Activated CD4-positive, CD25-positive, alpha-beta regulatory T cell treated with anti-CD3 and anti-CD28 coated beads, Interleukin-2, amount 50 U/mL, for 24 hours (primary cell): ENCODE measurements around the gene RECQL5.
A peak's percentile ranks its signal among the peaks of the same experiment; 100 is the strongest.
"Not testable (repeated sequence)": the region's sequence is repeated elsewhere in the genome, so short reads cannot be mapped to it uniquely, and the experiment has no call there.

Experiments
- ATAC-seq, 2 donors: fragments of 150-1000 bp; cut with Tn5 transposase; one replicate each; pipeline ENCODE4 v1.10.0; 2021; ENCODE audit warnings: mild to moderate bottlenecking in 1 of 2, moderate library complexity in 1 of 2

The RECQL5 gene

GRCh38 chr17:75612906-75613626 lies 53.9 kb downstream of the RECQL5 start:
- peak in 1 of 2 donors; percentile 24 for ATAC-seq

GRCh38 chr17:75611851-75612429 lies 55.0 kb downstream of the RECQL5 start:
- no peak for ATAC-seq

GRCh38 chr17:75610103-75610984 lies 56.6 kb downstream of the RECQL5 start:
- ATAC-seq = no peak

DNA sequence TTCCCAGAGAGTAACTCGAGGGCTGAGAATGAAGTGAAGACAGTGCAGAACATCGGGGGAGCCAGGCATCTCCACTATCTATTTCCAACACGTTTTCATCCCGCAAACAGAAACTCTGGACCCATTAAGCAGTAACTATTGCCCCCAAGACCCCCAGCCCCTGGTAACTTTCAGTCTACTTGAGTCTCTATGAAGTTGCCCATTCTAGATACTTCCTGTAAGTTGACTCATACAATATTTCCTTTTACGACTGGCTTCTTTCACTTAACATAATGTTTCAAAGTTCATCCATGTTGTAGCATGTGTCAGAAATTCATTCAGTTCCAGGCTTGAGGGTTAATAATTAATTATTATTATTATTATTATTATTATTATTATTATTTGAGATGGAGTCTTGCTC lies 59.9 kb downstream of the RECQL5 start:
- ATAC-seq = no peak

DNA sequence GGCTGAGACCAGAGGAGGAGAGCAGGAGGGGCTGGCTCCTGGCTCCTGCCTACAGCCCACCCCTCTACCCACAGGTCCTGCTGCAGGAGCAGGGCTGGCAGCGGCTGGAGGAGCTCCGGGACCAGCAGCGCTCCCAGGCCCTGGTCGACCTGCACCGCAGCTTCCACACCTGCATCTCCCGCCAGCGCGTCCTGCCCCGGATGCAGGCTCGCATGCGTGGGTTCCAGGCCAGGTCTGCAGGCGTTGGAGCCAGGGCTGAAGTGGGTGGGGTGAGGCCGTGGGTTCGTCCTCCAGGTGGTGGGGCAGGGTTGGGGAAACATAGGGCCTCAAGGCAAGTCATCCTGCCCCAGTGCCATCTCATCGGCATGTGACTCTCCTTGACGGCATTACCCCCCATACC lies 61.2 kb downstream of the RECQL5 start:
- ATAC-seq = no peak

- ATAC-seq = no peak
These were observed 62.8 kb downstream of the RECQL5 start for GRCh38 chr17:75604034-75604695.

DNA sequence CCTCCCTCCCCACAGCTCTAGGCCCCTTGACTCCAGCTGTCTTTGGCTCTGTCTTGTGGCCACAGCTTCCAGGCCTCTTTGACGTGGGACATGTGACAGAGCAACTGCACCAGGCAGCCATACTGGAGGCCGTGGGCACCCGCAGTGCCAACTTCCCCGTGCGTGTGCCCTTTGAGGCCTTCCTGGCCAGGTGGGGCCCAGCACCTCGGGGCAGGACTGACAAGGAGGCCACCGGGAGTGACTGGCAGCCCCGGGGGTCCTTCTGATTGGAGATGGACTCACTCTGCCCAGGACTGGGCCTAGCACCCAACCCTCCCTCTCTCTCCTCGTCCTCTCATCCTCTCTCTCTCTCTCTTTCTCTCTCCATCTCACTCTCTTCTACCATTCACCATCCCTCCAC lies 63.8 kb downstream of the RECQL5 start:
- no peak for ATAC-seq

DNA sequence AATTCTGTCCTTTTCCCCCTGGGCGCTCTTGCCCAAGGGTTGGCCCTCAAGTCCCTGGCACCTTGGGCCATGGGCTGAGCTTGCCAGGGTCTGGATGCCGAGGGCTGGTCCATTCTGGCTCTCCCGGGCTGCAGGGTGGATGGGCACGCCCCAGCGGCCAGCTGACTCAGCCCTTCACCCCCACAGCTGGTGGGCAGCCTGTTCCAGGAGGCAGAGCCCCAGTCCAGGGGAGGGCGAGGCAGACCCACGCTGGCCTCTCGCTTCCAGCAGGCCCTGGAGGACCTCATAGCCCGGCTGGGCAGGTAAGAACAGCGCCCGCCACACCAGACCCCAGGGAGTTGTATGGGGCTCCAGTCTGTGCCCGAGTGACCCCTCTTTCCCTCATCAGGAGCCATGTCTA lies 64.3 kb downstream of the RECQL5 start:
- ATAC-seq = no peak

GRCh38 chr17:75601057-75601987 lies 65.6 kb downstream of the RECQL5 start:
- peak; percentile 63 to 66 for ATAC-seq

DNA sequence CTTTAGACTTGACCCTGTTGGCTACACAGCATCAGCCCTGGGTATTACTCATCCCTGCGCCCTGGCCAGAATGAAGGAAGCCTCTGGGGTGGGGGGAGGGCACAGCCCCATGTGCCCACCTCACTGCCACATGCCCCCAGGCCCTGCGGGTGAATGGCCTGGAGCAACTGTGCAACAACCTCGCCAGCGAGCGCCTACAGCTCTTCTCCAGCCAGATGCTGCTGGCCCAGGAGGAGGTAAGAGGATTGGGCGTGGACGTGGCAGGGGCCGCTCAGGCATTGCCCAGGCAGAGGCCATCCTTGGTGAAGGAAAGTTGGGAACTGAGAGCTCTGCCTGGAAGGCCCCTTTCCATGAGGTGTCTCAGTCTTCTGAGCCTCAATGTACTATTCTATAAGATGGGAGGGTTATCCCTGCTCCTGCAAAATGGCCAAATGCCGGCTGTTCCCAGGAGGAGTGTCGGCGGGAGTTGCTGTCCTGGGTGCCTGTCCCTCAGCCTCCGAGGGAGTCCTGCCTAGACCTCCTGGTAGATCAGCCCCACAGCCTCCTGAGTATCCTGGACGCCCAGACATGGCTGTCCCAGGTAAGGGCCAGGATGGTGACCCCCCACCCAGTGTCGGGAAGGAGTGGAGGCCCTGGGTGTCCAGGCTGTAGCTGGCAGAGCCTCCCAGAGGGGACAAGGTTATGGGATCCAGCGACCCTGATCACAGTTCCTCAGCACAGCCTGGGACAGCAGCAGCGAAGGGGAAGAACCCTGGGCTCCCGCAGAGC lies 70.5 kb downstream of the RECQL5 start:
- ATAC-seq = no peak

- no peak for ATAC-seq
These were observed 71.0 kb downstream of the RECQL5 start for GRCh38 chr17:75595920-75596313.

DNA sequence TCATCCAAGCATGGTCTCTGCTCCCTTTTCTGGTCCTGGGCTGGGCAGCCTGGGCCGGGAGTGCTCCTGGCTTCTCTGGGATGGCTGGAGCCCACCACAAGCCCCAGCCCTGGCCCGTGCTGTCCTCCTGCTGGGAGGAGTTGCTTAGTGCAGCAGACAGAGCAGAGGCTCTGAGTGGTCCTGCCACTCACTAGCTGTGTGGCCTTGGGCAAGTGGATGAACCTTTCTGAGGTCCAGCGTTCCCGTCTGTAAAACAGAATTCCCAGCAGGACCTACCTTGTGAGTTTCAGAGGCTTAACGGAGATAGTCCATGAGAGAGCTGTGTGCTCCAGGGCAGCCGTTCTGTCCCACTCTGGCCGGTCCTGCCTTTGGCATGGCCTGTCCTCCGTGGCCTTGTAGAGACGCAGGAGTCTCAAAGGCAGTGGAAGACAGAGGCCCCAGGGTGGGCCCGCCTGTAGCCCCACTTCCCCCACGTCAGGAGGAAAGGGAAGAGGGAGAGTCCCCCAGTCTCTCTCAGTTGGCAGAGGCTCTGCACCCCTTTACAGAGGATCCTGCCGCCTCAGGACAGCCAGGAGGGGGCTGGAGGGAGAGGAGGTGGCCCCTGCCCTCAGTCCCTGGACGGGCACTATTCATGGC lies 71.6 kb downstream of the RECQL5 start:
- no peak for ATAC-seq

- no peak for ATAC-seq
These were observed 72.3 kb downstream of the RECQL5 start for GRCh38 chr17:75594499-75595283.

GRCh38 chr17:75593430-75593829 lies 73.5 kb downstream of the RECQL5 start:
- not testable (repeated sequence) for ATAC-seq

DNA sequence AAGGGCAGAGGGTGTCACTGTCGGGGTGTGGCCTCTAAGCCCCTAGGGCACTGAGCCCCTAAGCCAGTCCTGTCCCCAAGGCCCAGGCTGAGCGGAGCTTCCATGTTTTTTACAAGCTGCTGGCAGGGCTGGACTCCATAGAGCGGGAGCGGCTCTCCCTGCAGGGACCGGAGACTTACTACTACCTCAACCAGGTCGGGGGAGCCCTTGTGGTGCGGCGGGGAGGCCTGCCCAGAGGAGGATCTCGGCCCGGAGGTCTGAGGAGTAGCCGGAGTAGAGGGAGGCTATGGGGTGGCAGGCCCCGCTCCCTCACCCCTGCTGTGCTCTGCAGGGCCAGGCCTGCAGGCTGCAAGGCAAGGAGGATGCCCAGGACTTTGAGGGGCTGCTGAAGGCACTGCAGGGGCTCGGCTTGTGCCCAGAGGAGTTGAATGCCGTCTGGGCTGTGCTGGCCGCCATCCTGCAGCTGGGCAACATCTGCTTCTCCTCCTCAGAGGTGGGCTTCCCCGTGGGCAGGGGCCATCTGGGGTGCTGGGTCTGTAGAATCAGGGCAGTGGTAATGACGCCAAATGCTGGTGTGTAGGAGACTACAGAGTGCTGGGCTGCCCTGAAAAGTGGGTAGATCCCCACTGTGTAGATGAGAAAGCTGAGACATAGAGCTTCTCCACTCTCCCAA lies 74.5 kb downstream of the RECQL5 start:
- ATAC-seq = no peak

- no peak for ATAC-seq
These were observed 75.1 kb downstream of the RECQL5 start for GRCh38 chr17:75591722-75592302.

DNA sequence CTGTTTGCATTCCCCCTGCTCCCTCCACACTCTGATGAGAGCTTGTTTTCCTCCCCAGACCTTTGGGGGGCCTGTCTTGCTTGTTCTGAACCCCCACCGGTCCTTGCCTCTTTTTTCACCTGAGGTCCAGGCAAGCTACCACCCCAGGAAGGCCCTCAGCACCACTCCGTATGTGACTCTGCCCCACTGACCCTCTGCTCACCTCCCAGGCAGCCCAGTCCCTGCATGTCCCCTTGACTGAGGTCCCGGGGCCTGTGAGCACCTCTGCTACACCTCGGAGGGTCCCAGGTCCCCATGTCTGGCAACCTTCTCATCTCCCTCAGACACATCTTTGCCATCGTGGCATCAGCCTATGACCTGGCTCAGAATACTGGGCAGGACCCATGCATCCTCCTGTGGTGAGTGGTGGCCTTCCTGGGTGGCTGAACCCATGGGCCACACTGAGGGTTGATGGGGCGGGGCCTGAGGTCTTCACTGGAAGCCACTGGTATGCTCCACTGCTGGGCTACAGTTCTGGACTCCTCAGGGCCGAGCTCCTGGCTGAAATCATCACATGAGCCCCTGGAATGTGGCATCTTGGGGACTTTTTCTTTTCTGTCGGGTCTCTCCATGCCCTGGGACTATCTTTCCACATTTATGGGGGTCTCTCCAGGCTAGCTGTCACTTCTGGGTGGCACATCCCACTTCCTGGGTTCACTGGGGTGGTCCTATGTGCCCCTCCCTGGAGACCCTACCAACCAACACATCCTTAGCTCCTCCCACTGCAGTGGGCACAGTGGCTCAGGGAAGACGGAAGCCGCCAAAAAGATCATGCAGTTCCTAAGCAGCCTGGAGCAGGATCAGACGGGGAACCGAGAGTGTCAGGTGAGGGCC lies 75.9 kb downstream of the RECQL5 start:
- ATAC-seq = no peak

DNA sequence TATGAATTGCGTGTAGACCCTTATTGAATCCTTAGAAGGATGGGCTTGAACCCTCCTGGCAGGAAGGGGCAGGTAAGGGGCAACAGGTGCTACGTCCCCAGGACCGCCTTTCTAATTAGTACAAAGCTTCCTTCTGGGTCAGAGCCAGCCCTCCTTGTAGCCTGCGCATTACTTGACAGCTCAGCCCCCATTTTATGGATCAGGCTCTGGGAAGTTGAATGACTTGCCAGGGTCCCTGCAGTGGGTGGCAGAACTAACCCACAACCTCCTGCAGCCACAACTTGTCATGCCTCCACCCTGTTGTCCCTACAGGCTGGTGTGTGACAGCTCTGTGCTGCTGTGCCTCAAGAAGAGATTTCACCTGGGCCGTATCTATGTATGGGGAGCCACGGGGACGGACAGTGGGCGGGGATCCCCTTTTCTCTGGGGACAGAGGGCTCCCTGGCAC lies 76.6 kb downstream of the RECQL5 start:
- ATAC-seq = no peak
